ENCODE results near the gene HIPK4. TPM values are rescaled to one million over a fixed set of nuclear protein-coding genes. Genes with fewer than 3 reads are reported as not detected.
"Not testable (repeated sequence)": the region's sequence is repeated elsewhere in the genome, so short reads cannot be mapped to it uniquely, and the experiment has no call there.

Gene HIPK4
- total RNA-seq, 2 donors from 2014 or later = 0.09 to 0.10 TPM

GRCh38 chr19:40419066-40419612 is 29.2 kb upstream of the HIPK4 start:
- intact Hi-C loops (cut with DNase I) = no loop called here
- DNase-seq = no peak
- no peak for ATAC-seq

GRCh38 chr19:40418040-40418439 is 28.1 kb upstream of the HIPK4 start:
- no peak for DNase-seq
- intact Hi-C loops (cut with DNase I) = no loop called here
- ATAC-seq = no peak

- ATAC-seq (no peak), DNase-seq (no peak)
- intact Hi-C loops (cut with DNase I) = no loop called here
Measured at GRCh38 chr19:40417643-40417981, 27.6 kb upstream of the HIPK4 start.

GRCh38 chr19:40416918-40417642 is 27.1 kb upstream of the HIPK4 start:
- intact Hi-C loops (cut with DNase I) = no loop called here
- DNase-seq = peak; percentile 72
- ATAC-seq = peak; percentile 5 to 9

- intact Hi-C loops (cut with DNase I) = no loop called here
- no peak for ATAC-seq
Measured at GRCh38 chr19:40415768-40416167, 25.8 kb upstream of the HIPK4 start.

GRCh38 chr19:40414542-40415535 is 24.9 kb upstream of the HIPK4 start:
- no peak for DNase-seq
- intact Hi-C loops (cut with DNase I) = no loop called here
- ATAC-seq = peak in 1 of 2 donors; percentile 24

More at GRCh38 chr19:40415768-40416167, 25.8 kb upstream of the HIPK4 start:
- no peak for DNase-seq

- intact Hi-C loops (cut with DNase I) = no loop called here
- DNase-seq (no peak), ATAC-seq (no peak)
Measured at GRCh38 chr19:40413291-40413845, 23.4 kb upstream of the HIPK4 start, which contains the start of gene PRX. TSS of gene PRX (minus strand) at chr19:40413378. CDS start at chr19:40407932, 5,446 bp downstream.

GRCh38 chr19:40412866-40413265 is 22.9 kb upstream of the HIPK4 start:
- DNase-seq (no peak), ATAC-seq (no peak)

GRCh38 chr19:40411958-40412499 is 22.0 kb upstream of the HIPK4 start:
- ATAC-seq (peak in 1 of 2 donors; percentile 4), DNase-seq (no peak)
- intact Hi-C loops (cut with DNase I) = no loop called here

More at GRCh38 chr19:40412866-40413265, 22.9 kb upstream of the HIPK4 start:
- intact Hi-C loops (cut with DNase I) = no loop called here

GRCh38 chr19:40411125-40411842 is 21.3 kb upstream of the HIPK4 start:
- intact Hi-C loops (cut with DNase I) = no loop called here
- peak; percentile 64 for DNase-seq
- ATAC-seq = peak; percentile 90 to 92

GRCh38 chr19:40410030-40410389 is 20.0 kb upstream of the HIPK4 start:
- intact Hi-C loops (cut with DNase I) = no loop called here
- no peak for ATAC-seq
- no peak for DNase-seq

- ATAC-seq; intact Hi-C loops (cut with DNase I); DNase-seq: not testable (repeated sequence)
Measured at GRCh38 chr19:40408598-40408925, 18.6 kb upstream of the HIPK4 start.

- intact Hi-C loops (cut with DNase I) = no loop called here
- ATAC-seq (no peak), DNase-seq (no peak)
Measured at GRCh38 chr19:40407714-40408597, 18.0 kb upstream of the HIPK4 start.

GRCh38 chr19:40403262-40403984 is 13.4 kb upstream of the HIPK4 start:
- intact Hi-C loops (cut with DNase I) = no loop called here
- peak; percentile 93 to 97 for ATAC-seq

GRCh38 chr19:40400559-40400958 is 10.6 kb upstream of the HIPK4 start:
- intact Hi-C loops (cut with DNase I) = no loop called here
- DNase-seq = no peak
- ATAC-seq = no peak

More at GRCh38 chr19:40403262-40403984, 13.4 kb upstream of the HIPK4 start:
- DNase-seq = peak; percentile 93

- ATAC-seq = peak; percentile 14 to 17
- intact Hi-C loops (cut with DNase I) = loop anchor here in 1 of 2 donors (5.0 kb wide), 1 partner anchor 41 kb away; no protein-coding TSS in a partner anchor
- peak; percentile 61 for DNase-seq
Measured at GRCh38 chr19:40398417-40399131, 8.6 kb upstream of the HIPK4 start.
